Fibroblast of mammary gland (primary cell): ENCODE data around the gene RCBTB1.
"Not testable (repeated sequence)": the region's sequence is repeated elsewhere in the genome, so short reads cannot be mapped to it uniquely, and the experiment has no call there.

Experiments used
- DNase-seq: peaks from one replicate; pipeline ENCODE4 v3.0.0-alpha.2; 2010; ENCODE audit warnings: low read depth
- H3K4me3 ChIP-seq: 2 replicates; pipeline ENCODE4 v1.5.1; 2011; ENCODE audit warnings: low read depth, mild to moderate bottlenecking, low read length, moderate library complexity; ENCODE audit not compliant: control insufficient read depth
- CTCF ChIP-seq: conservative IDR thresholded peaks from 2 replicates; pipeline ENCODE4 v1.5.1; 2011; ENCODE audit warnings: low read depth, low read length, inconsistent platforms; ENCODE audit not compliant: control insufficient read depth, insufficient read depth

The RCBTB1 gene

GRCh38 chr13:49499889-49500660 lies 85.3 kb downstream of the RCBTB1 start:
- no peak overlapping the region for H3K4me3 ChIP-seq
- DNase-seq: peak; percentile 74
- TF ChIP-seq CTCF: no peak

GRCh38 chr13:49498206-49498605 lies 87.2 kb downstream of the RCBTB1 start:
- no peak for TF ChIP-seq CTCF
- no peak for DNase-seq
- H3K4me3 ChIP-seq: no peak overlapping the region

- H3K4me3 ChIP-seq: no peak overlapping the region
- DNase-seq: no peak
- TF ChIP-seq CTCF: no peak
Measured at GRCh38 chr13:49497272-49497671, 88.1 kb downstream of the RCBTB1 start.

GRCh38 chr13:49496837-49497236 lies 88.5 kb downstream of the RCBTB1 start:
- peak; percentile 21 for DNase-seq
- not testable (repeated sequence) for H3K4me3 ChIP-seq

- peak within 1 kb of the TSS; percentile 68 for H3K4me3 ChIP-seq
- TF ChIP-seq CTCF: no peak
- peak; percentile 73 for DNase-seq
Measured at GRCh38 chr13:49495783-49496762, 89.3 kb downstream of the RCBTB1 start, which contains the start of gene PHF11. TSS of gene PHF11 (plus strand) at chr13:49495953. CDS start at chr13:49496002, 49 bp downstream.

- DNase-seq: no peak
- no peak for TF ChIP-seq CTCF
- peak overlapping the region; percentile 68 for H3K4me3 ChIP-seq
Measured at GRCh38 chr13:49494645-49495044, 90.7 kb downstream of the RCBTB1 start.

GRCh38 chr13:49488563-49488962 lies 96.8 kb downstream of the RCBTB1 start:
- no peak for DNase-seq
- no peak for TF ChIP-seq CTCF
- H3K4me3 ChIP-seq: no peak overlapping the region
